Ovary (tissue), 9 donors: Measurements from ENCODE around the gene RAB14. TPM values are rescaled to one million over a fixed set of nuclear protein-coding genes. Genes with fewer than 3 reads are reported as not detected.

Experiments used
- DNase-seq, 5 donors: peaks; one replicate each; pipeline ENCODE4 v3.0.0-alpha.2; 2019 to 2020
- H3K27ac ChIP-seq, 2 donors: fragments of 200-600 bp; one replicate each; pipeline versions ENCODE4 v1.5.1 to v1.8.0; 2019 to 2022
- H3K27me3 ChIP-seq: fragments of 200-600 bp; one replicate; pipeline ENCODE4 v1.8.0; 2022
- H3K36me3 ChIP-seq: fragments of 200-600 bp; sonication (generic); one replicate; pipeline ENCODE4 v1.5.1; 2019
- H3K4me1 ChIP-seq: one replicate; pipeline ENCODE4 v1.8.1; 2013; ENCODE audit warnings: mild to moderate bottlenecking, moderate library complexity; ENCODE audit not compliant: insufficient read depth
- H3K4me3 ChIP-seq: fragments of 200-600 bp; sonication (generic); one replicate; pipeline ENCODE4 v1.5.1; 2017
- H3K9me3 ChIP-seq, 2 donors: fragments of 200-600 bp in 1 of 2; sonication (generic) in 1 of 2; one replicate each; pipeline versions ENCODE4 v1.5.1 to v1.8.1; 2013 to 2019; ENCODE audit warnings: mild to moderate bottlenecking in 1 of 2, moderate library complexity in 1 of 2
- EP300 ChIP-seq: sonication (generic); formaldehyde crosslinking; IDR thresholded peaks from one replicate; pipeline ENCODE4 v1.6.1; 2017; ENCODE audit warnings: antibody characterized with exemption
- POLR2A ChIP-seq: fragments of 450-650 bp; IDR thresholded peaks from one replicate; pipeline ENCODE4 v1.6.1; 2017; ENCODE audit warnings: antibody characterized with exemption, mild to moderate bottlenecking, moderate library complexity
- WGBS, 3 donors: extraction: QIAGEN DNeasy Blood & Tissue Kit in 1 of 3; methylation state at CpG; one replicate each; pipeline versions ENCODE4 v1.1.5 to v1.1.7; 2013 to 2017; 5-methylcytosine and 5-hydroxymethylcytosine counted together
- intact Hi-C, 4 donors: fragments of 100-400 bp; cut with DNase I; formaldehyde crosslinking; loops; one replicate each; pipeline versions ENCODE4 v1.11.0 to v1.15.1; 2022 to 2023
- polyA plus RNA-seq, 2 donors: library from polyadenylated mRNA; stranded (reverse); fragments of 200-250 nt in 1 of 2; fragments of 350-450 nt in 1 of 2; fragmentation: Illumina TruSeq in 1 of 2; extraction: RNeasy Lipid Tissue Mini Kit (QIAGEN cat#74804) in 1 of 2; gene quantifications; one replicate each; pipeline ENCODE4 v1.2.3, GENCODE V29; 2013 to 2014
- total RNA-seq, 7 donors: library from RNA; depleted of rRNA in 2 of 7; stranded (reverse); fragments of >200 nt in 2 of 7; fragmentation: NEBNext Ultra II Directional in 3 of 7; extraction: Animal tissue kit (Norgen Biotek cat#: 25700) in 3 of 7; gene quantifications; one replicate each; pipeline versions ENCODE4 v1.1.0 to v1.2.4, GENCODE V29; 2016 to 2023
- TF ChIP-seq, protein P1 (sequence below), 3 donors: fragments of 450-650 bp in 2 of 3; fragments of 200-600 bp in 1 of 3; IDR thresholded peaks; one replicate each; pipeline versions ENCODE4 v1.5.1 to v1.8.0; 2016 to 2022; ENCODE audit warnings: antibody characterized with exemption in 3 of 3, mild to moderate bottlenecking in 1 of 3
- donor health status: DM: no; HTN: no; CAD: no; lungs with moderate emphysema.
- donor health status: DM: no; HTN: no; CAD: no.
- donor health status: Bipolar disorder and iron deficiency.
- donor health status: DM: yes; HTN: yes; CAD: no.
- donor health status: DM: no; HTN: no; CAD: no.
- donor health status: DM: yes; HTN: yes; CAD: no.

RAB14 gene
- total and polyA plus RNA-seq, 9 donors, result 22.9 to 96.6 (median 57.1) TPM

DNA sequence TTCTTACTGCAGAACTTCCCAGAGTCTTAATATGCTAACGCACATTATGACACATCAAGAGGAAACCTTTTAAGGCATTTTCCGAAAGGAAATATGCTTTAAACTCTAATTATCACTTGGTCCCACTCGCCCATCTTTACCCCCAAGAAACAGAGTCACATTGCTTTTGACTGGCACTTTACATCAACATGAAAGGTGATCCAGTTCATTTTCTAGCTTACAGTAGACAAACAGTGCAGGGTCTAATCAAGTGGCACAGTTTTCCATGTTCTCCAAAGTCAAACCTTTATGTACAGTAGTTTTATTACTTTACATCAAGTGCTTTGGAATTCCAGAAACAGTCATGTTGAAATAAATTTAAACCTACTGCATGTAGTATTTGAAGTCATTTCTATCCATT lies 12.0 kb downstream of the RAB14 start:
- DNase-seq, result no peak
- TF ChIP-seq POLR2A (no peak), EP300 (no peak)
- TF ChIP-seq, protein P1, sequence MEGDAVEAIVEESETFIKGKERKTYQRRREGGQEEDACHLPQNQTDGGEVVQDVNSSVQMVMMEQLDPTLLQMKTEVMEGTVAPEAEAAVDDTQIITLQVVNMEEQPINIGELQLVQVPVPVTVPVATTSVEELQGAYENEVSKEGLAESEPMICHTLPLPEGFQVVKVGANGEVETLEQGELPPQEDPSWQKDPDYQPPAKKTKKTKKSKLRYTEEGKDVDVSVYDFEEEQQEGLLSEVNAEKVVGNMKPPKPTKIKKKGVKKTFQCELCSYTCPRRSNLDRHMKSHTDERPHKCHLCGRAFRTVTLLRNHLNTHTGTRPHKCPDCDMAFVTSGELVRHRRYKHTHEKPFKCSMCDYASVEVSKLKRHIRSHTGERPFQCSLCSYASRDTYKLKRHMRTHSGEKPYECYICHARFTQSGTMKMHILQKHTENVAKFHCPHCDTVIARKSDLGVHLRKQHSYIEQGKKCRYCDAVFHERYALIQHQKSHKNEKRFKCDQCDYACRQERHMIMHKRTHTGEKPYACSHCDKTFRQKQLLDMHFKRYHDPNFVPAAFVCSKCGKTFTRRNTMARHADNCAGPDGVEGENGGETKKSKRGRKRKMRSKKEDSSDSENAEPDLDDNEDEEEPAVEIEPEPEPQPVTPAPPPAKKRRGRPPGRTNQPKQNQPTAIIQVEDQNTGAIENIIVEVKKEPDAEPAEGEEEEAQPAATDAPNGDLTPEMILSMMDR (IDR thresholded peaks at IDR 0.05), result no peak
- Histone ChIP-seq H3K4me3 (no peak overlapping the region), H3K27ac (no peak overlapping the region), H3K9me3 (no peaks in the 10 kb centered on the region), H3K36me3 (no peaks in the 10 kb centered on the region), H3K27me3 (no peaks in the 10 kb centered on the region), H3K4me1 (peaks cover 4% of the 10 kb centered on the region)
- intact Hi-C loops, result no loop called here
- WGBS, 3 donors, result 94 to 96% (median 95%) methylated on average over 3 of the region's 3 CpGs

DNA sequence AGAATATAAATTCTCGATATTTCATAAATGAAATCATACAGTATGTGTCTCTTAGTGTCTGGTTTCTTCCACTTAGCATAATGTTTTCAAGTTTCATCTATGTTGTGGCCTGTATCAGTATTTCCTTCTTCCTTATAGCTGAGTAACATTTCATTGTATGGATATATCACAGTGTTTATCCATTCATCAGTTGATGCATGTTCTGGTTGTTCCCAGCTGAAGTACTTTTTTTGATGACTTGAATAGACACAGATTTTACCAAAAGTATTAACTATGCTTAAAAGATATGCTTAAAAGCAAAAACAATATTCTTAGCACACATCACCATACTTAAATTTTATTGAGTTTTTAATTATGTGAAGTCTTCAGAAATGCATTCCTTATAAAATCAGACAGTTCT lies 12.7 kb downstream of the RAB14 start:
- peaks cover 3% of the 10 kb centered on the region for H3K4me1 ChIP-seq
- intact Hi-C loops, result no loop called here

DNA sequence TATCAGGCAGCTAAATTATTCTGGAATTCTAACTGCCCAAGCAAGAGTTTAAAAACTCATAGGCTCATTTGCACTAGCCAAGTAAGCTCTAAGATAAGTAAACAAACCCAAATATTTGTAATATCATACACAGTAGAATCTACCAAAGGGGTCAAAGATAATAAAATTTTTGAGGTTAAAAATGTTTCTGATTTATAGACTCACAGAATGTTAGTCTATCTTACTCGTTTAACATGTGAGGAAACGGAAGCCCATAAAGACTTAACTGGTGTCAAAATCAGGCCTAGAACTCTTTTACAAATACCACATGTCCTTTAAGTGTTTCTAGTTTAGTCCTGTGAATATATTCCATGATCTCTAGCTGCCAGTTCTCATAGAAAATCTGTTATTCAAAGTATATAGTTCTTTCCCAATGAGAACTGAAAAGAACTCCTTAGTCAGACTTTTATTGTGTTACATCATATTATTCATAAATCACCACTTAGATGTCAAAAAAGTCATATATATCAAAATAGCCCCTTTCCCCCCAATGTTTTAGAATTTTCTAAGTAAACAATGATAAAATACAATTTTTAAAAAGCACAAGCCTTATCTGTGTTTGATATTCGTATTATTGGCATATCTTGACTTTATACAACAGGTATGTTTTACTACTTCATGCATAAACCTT lies 13.9 kb downstream of the RAB14 start:
- WGBS, 3 donors, result 30 to 35% (median 32%) methylated on average over 3 of the region's 3 CpGs
- no peak overlapping the region for H3K4me3 ChIP-seq
- TF ChIP-seq POLR2A, result no peak
- TF ChIP-seq, protein P1 (IDR thresholded peaks at IDR 0.05), result no peak
- H3K36me3 ChIP-seq, result no peaks in the 10 kb centered on the region
- intact Hi-C loops, result no loop called here
- H3K9me3 ChIP-seq, result no peaks in the 10 kb centered on the region
- H3K4me1 ChIP-seq, result peaks cover 2% of the 10 kb centered on the region
- H3K27ac ChIP-seq, result no peak overlapping the region
- H3K27me3 ChIP-seq, result no peaks in the 10 kb centered on the region
- no peak for DNase-seq

More for the DNA sequence above, 12.7 kb downstream of the RAB14 start:
- Histone ChIP-seq H3K4me3 (no peak overlapping the region), H3K36me3 (no peaks in the 10 kb centered on the region), H3K27me3 (no peaks in the 10 kb centered on the region), H3K27ac (no peak overlapping the region), H3K9me3 (no peaks in the 10 kb centered on the region)
- no peak for TF ChIP-seq POLR2A
- TF ChIP-seq, protein P1 (IDR thresholded peaks at IDR 0.05), result no peak
- TF ChIP-seq EP300, result no peak
- no peak for DNase-seq
- WGBS, 3 donors, result 90 to 100% (median 95%) methylated on average over 1 of the region's 1 CpG

DNA sequence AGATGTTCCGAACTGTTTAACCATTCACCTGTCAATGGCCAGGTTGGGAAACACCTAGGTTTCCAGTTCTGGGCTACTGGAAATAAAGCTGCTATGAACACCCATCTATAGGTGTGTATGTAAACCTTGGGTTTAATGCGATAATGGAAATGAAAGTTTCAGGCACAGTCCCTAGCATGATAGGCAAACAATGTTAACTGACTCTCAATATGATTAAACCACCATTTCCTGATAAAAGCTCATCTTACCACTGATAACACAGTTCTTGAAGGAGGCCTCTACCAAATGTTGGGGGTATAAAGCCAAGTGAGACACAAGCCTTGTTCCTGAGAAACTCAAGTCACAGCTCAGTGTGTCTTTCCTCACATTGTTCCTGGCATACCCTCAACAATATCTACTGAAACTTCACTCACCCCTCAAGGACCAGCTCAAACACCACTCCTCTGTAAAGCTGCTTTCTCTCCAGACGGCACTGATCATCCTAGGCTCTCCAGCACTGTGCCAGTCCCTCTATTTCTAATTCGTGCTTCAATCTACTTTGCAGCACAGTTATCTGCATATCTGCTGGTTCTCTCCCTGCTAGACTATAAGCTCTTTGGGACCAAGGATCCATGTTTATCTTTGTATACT lies 15.8 kb downstream of the RAB14 start:
- Histone ChIP-seq H3K27me3 (no peaks in the 10 kb centered on the region), H3K4me1 (peaks cover 3% of the 10 kb centered on the region), H3K9me3 (no peaks in the 10 kb centered on the region), H3K27ac (no peak overlapping the region), H3K36me3 (no peaks in the 10 kb centered on the region), H3K4me3 (no peak overlapping the region)
- no peak for TF ChIP-seq EP300
- no peak for TF ChIP-seq POLR2A
- TF ChIP-seq, protein P1 (IDR thresholded peaks at IDR 0.05), result no peak
- DNase-seq, result no peak
- intact Hi-C loops, result no loop called here
- 89 to 96% (median 93%) methylated on average over 4 of the region's 4 CpGs for WGBS, 3 donors
